ENCODE data around the gene LRP2. TPM values are rescaled to one million over a fixed set of nuclear protein-coding genes. Genes with fewer than 3 reads are reported as not detected.

Gene LRP2
- total RNA-seq, 1 donor from 2014 or later, result 29.4 TPM

DNA sequence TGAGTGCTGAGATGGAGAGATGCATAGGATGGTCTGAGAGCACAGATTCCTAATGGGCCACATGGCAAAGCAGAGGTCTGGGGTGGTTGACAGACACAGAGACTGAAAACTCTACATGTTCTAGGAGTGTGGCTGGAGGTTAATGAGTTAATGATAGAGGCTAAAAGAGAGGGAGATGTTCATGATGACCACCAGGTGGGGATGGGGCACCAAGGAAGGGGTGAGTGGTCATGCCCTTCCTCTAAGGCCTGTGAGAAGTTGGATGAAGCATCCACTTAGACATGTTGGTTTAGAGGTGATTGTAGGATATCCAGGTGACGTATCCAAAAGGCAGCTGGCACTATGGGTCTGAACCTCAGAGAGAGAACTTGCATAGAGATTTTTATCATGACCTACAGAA is 102.1 kb downstream of the LRP2 start:
- no peaks in the 10 kb centered on the region for H3K27me3 Mint-ChIP-seq (ENCODE audit: low read depth)
- TF ChIP-seq, protein P1, sequence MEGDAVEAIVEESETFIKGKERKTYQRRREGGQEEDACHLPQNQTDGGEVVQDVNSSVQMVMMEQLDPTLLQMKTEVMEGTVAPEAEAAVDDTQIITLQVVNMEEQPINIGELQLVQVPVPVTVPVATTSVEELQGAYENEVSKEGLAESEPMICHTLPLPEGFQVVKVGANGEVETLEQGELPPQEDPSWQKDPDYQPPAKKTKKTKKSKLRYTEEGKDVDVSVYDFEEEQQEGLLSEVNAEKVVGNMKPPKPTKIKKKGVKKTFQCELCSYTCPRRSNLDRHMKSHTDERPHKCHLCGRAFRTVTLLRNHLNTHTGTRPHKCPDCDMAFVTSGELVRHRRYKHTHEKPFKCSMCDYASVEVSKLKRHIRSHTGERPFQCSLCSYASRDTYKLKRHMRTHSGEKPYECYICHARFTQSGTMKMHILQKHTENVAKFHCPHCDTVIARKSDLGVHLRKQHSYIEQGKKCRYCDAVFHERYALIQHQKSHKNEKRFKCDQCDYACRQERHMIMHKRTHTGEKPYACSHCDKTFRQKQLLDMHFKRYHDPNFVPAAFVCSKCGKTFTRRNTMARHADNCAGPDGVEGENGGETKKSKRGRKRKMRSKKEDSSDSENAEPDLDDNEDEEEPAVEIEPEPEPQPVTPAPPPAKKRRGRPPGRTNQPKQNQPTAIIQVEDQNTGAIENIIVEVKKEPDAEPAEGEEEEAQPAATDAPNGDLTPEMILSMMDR (conservative IDR thresholded peaks at IDR 0.05), result peak; percentile 14
- H3K4me3 Mint-ChIP-seq, result no peak overlapping the region
- no peak overlapping the region for H3K27ac Mint-ChIP-seq (ENCODE audit: unreplicated experiment)
- peaks cover 24% of the 10 kb centered on the region for H3K36me3 Mint-ChIP-seq (ENCODE audit: low read depth)
- DNase-seq (ENCODE audit: low read depth, low spot score), result no peak
- H3K9me3 Mint-ChIP-seq, result no peaks in the 10 kb centered on the region
- no peaks in the 10 kb centered on the region for H3K4me1 Mint-ChIP-seq

- DNase-seq (ENCODE audit: low read depth, low spot score), result no peak
Observed at GRCh38 chr2:169259402-169259801, 102.9 kb downstream of the LRP2 start.

GRCh38 chr2:169258045-169258601 is 104.2 kb downstream of the LRP2 start:
- Mint-ChIP-seq H3K27me3 (ENCODE audit: low read depth) (no peaks in the 10 kb centered on the region), H3K4me3 (no peak overlapping the region), H3K9me3 (no peaks in the 10 kb centered on the region), H3K4me1 (no peaks in the 10 kb centered on the region), H3K36me3 (ENCODE audit: low read depth) (peaks cover 20% of the 10 kb centered on the region), H3K27ac (ENCODE audit: unreplicated experiment) (no peak overlapping the region)
- TF ChIP-seq, protein P1 (conservative IDR thresholded peaks at IDR 0.05), result no peak
- DNase-seq (ENCODE audit: low read depth, low spot score), result no peak

More at GRCh38 chr2:169259402-169259801, 102.9 kb downstream of the LRP2 start:
- no peak overlapping the region for H3K27ac Mint-ChIP-seq (ENCODE audit: unreplicated experiment)
- no peaks in the 10 kb centered on the region for H3K9me3 Mint-ChIP-seq
- peaks cover 21% of the 10 kb centered on the region for H3K36me3 Mint-ChIP-seq (ENCODE audit: low read depth)
- H3K4me3 Mint-ChIP-seq, result no peak overlapping the region
- TF ChIP-seq, protein P1 (conservative IDR thresholded peaks at IDR 0.05), result no peak
- H3K27me3 Mint-ChIP-seq (ENCODE audit: low read depth), result no peaks in the 10 kb centered on the region
- H3K4me1 Mint-ChIP-seq, result no peaks in the 10 kb centered on the region

GRCh38 chr2:169254774-169255173 is 107.6 kb downstream of the LRP2 start:
- H3K9me3 Mint-ChIP-seq, result no peaks in the 10 kb centered on the region
- H3K4me1 Mint-ChIP-seq, result no peaks in the 10 kb centered on the region
- DNase-seq (ENCODE audit: low read depth, low spot score), result no peak
- no peaks in the 10 kb centered on the region for H3K27me3 Mint-ChIP-seq (ENCODE audit: low read depth)
- no peak overlapping the region for H3K27ac Mint-ChIP-seq (ENCODE audit: unreplicated experiment)
- H3K36me3 Mint-ChIP-seq (ENCODE audit: low read depth), result peaks cover 8% of the 10 kb centered on the region
- TF ChIP-seq, protein P1 (conservative IDR thresholded peaks at IDR 0.05), result no peak
- H3K4me3 Mint-ChIP-seq, result no peak overlapping the region

- no peak for DNase-seq (ENCODE audit: low read depth, low spot score)
- Mint-ChIP-seq H3K4me3 (no peak overlapping the region), H3K4me1 (peaks cover 14% of the 10 kb centered on the region), H3K27me3 (ENCODE audit: low read depth) (no peaks in the 10 kb centered on the region), H3K27ac (ENCODE audit: unreplicated experiment) (no peak overlapping the region), H3K9me3 (no peaks in the 10 kb centered on the region), H3K36me3 (ENCODE audit: low read depth) (peaks cover 15% of the 10 kb centered on the region)
- TF ChIP-seq, protein P1 (conservative IDR thresholded peaks at IDR 0.05), result no peak
Observed at GRCh38 chr2:169247211-169247610, 115.1 kb downstream of the LRP2 start.
